GM19023 (cell line): Measurements from ENCODE around the gene FKBP6.
"Not testable (repeated sequence)": the region's sequence is repeated elsewhere in the genome, so short reads cannot be mapped to it uniquely, and the experiment has no call there.

Experiments
- ATAC-seq: cut with Tn5 transposase; IDR thresholded peaks from one replicate; pipeline ENCODE4 v1.9.1; 2021; ENCODE audit warnings: mild to moderate bottlenecking, moderate library complexity; ENCODE audit not compliant: unreplicated experiment

FKBP6 gene

DNA sequence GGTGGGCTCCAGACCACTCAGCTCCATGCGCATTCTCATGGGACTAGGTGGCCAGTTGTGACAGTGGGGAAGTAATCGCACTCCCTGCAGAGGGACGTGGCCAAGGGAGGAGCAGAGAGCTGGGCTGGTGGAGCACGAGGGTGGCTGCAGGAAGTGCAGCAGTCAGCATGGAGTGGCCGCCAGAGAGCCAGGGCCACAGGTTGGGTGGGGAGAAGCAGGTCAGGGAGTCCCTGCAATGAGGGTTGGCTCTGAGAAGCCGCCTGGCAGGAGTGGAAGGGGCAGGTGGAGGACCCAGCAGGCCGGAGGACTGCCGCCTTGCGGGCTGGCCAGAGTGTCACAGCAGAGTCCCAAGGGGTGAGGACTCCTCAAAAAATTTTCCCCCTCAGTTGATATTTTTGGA lies 26.2 kb downstream of the FKBP6 start:
- no peak for ATAC-seq

DNA sequence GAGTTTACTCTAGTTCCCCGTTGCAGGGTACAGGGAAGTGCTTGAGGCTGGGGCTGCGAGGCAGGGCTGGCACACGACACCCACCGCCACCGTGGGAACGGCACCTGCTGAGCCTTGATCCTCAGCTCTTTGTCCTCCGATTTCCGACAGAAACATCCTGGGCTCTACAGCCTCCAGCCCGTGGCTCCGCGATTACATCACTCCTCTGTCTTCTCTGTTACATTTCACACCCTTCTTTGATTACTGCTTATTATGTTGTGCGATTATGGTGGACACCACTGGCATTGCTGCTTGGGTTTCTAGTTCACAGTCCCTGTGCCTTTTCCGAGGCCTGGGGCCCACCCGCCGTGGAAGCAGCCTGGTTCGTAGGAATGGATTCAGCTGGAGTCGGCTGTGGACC lies 26.9 kb downstream of the FKBP6 start:
- ATAC-seq, result no peak

- ATAC-seq, result no peak
Observed at GRCh38 chr7:73356159-73356558, 28.2 kb downstream of the FKBP6 start.

GRCh38 chr7:73358590-73359275 lies 30.8 kb downstream of the FKBP6 start:
- ATAC-seq, result no peak

GRCh38 chr7:73359306-73359705 lies 31.3 kb downstream of the FKBP6 start:
- no peak for ATAC-seq

DNA sequence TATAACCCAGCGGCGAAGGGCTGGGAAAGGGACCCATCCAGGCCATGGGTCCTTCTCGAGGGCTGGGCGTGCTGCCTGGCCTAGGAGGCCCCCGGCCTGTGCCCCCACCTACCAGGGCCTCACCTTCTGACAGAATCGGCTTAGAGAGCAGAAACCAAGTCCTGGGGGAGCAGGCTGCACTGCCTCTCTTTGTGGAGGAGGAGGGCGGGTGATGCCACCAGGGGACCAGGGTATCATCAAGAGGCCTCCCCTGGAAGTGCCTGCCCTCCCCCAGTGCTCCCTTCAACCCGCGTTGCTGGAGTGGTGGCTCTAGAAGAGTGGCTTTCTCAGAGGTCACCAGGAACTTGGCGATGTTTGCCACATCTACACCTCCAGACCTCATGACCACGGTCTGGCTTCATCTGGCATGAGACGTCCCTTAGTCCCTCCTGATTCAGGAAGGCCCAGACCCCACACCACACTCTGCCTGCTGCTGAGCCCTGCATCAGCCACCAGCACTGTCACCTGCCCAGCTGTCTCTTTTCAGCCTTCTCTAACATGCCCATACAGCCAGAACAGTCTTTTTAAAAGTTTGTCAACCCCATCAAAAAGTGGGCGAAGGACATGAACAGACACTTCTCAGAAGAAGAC lies 31.9 kb downstream of the FKBP6 start:
- no peak for ATAC-seq

DNA sequence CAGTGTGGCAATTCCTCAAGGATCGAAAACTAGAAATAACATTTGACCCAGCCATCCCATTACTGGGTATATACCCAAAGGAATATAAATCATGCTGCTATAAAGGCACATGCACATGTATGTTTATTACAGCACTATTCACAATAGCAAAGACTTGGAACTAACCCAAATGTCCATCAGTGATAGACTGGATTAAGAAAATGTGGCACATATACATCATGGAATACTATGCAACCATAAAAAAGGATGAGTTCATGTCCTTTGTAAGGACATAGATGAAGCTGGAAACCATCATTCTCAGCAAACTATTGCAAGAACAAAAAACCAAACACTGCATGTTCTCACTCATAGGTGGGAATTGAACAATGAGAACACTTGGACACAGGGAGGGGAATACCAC lies 32.6 kb downstream of the FKBP6 start:
- not testable (repeated sequence) for ATAC-seq

GRCh38 chr7:73363225-73364005 lies 35.5 kb downstream of the FKBP6 start:
- no peak for ATAC-seq

GRCh38 chr7:73364006-73364728 lies 36.2 kb downstream of the FKBP6 start:
- ATAC-seq, result no peak

- ATAC-seq, result no peak
Observed at GRCh38 chr7:73366127-73366526, 38.2 kb downstream of the FKBP6 start.

- ATAC-seq, result no peak
Observed at GRCh38 chr7:73366990-73367389, 39.0 kb downstream of the FKBP6 start.

DNA sequence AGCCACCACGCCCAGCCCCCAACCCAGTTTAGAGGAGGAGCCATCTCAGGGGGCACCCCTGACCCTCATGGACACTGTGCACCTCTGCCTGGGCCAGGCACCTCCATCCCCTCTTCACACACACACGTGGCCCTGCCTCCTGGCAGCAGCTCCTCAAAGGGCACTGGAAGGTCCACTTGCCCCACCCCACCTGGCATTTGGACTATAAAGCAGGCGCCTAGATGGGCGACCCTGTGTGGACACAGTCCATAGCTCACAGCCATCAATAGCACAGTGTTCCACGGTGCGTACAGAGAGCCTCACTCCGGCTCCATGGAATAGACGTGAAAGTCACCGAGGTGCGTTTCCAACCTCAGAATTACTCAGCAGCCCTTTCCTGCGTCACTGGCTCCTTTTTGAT lies 41.0 kb downstream of the FKBP6 start:
- ATAC-seq, result no peak

DNA sequence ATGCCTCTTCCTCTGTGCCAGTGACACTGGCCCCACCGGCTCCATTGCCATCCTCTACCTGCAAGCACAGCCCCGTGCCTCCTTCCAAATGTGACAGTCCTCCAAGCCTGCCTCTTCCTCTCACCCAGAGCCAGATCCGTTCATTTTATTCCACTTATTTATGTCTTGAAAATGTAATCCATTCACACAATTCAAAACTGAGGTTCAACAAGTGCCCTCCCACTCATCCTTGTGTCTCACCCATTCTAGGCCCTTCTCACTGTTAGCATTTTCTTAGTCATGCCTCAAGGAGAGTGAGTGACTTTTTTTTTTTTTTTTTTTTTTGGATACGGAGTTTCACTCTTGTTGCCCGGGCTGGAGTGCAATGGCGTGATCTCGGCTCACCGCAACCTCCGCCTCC lies 41.7 kb downstream of the FKBP6 start:
- no peak for ATAC-seq

- no peak for ATAC-seq
Observed at GRCh38 chr7:73373741-73374140, 45.8 kb downstream of the FKBP6 start.

DNA sequence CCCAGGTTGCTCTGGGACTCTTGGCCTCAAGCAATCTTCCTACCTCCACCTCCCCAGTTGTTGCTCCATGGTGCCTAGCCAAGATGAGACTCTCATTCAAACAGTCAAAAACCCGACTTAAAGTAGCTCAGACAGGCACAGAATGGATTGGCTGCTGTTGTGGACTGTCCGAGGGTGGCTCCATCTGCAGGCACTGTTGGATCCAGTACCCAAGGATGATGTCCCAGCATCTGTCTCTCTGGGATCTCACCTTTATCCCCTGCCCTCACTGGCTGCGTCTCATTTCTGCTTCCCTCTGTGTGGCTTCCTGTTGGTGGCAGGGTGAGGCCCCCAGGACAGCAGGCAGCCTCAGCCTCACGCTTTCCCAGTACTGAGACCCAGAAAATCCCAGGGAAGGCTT lies 48.3 kb downstream of the FKBP6 start:
- ATAC-seq, result not testable (repeated sequence)

DNA sequence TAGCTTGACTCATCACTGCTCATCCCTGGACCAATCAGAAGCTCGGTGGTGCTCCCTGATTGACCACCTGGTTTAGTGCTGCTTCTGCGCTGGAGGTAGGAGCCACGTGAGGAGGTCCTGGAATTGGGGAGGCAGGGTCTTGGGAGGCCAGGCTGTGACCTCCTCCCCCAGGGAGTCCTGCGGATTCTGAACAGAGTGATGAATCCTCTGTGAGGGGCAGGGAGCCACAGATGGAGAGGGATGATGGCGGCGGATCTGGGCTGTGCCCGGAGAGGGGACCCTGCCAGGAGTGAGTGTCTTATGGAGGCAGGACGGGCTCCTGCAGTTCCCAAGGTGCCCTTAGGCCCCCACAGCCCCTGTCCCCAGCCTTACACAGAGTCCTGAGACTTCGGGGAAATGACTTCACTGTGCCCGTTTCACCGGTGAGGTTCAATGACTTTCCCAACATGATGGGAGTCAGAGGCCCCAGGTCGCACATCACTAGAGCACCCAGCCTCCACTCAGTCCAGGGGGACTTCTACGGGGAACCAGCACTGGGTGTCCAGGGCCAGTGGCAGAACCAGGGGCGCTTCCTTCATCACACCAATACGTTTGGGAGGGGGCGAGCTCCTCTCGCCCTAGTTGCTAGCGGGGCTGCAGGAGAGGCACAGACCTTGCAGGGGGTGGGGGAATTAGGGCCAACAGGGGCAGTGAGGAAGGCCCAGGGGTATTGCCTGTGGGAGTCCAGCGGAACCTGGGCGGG lies 48.9 kb downstream of the FKBP6 start:
- ATAC-seq, result no peak

- not testable (repeated sequence) for ATAC-seq
Observed at GRCh38 chr7:73377413-73378200, 49.6 kb downstream of the FKBP6 start.

GRCh38 chr7:73382934-73383503 lies 55.1 kb downstream of the FKBP6 start:
- ATAC-seq, result no peak

GRCh38 chr7:73387221-73387828 lies 59.4 kb downstream of the FKBP6 start:
- no peak for ATAC-seq
